Gastroesophageal sphincter (tissue), 4 donors: ENCODE data around the gene ROCK2. TPM values are rescaled to one million over a fixed set of nuclear protein-coding genes. Genes with fewer than 3 reads are reported as not detected.

ENCODE experiments used
- ATAC-seq: fragments of 150-250 bp; one replicate; pipeline ENCODE4 v1.9.1; 2016; ENCODE audit warnings: mild to moderate bottlenecking, moderate library complexity
- H3K27ac ChIP-seq, 4 donors: fragments of 200-600 bp; sonication (generic) in 3 of 4; 1 replicate in 3 of 4; 2 replicates in 1 of 4; pipeline ENCODE4 v1.5.1; 2016 to 2019
- H3K27me3 ChIP-seq: fragments of 200-600 bp; sonication (generic); one replicate; pipeline ENCODE4 v1.5.1; 2019
- H3K36me3 ChIP-seq, 2 donors: fragments of 200-600 bp; sonication (generic); one replicate each; pipeline ENCODE4 v1.5.1; 2019; ENCODE audit warnings: control low read depth in 1 of 2
- H3K4me1 ChIP-seq, 3 donors: fragments of 200-600 bp; sonication (generic); 1 replicate in 2 of 3; 2 replicates in 1 of 3; pipeline ENCODE4 v1.5.1; 2016 to 2019; ENCODE audit warnings: control low read depth in 2 of 3
- H3K4me3 ChIP-seq, 2 donors: fragments of 200-600 bp; sonication (generic); one replicate each; pipeline ENCODE4 v1.5.1; 2019; ENCODE audit warnings: mild to moderate bottlenecking in 1 of 2, moderate library complexity in 1 of 2
- H3K9me3 ChIP-seq, 3 donors: fragments of 200-600 bp; sonication (generic); one replicate each; pipeline ENCODE4 v1.5.1; 2017 to 2019; ENCODE audit warnings: control low read depth in 2 of 3
- CTCF ChIP-seq, 4 experiments: fragments of 200-600 bp in 2 of 4; fragments of 450-650 bp in 2 of 4; sonication (generic) in 1 of 4; IDR thresholded peaks; one replicate each; pipeline ENCODE4 v1.5.1; 2017 to 2019; ENCODE audit warnings: antibody characterized with exemption in 4 of 4, mild to moderate bottlenecking in 2 of 4, moderate library complexity in 2 of 4
- EP300 ChIP-seq: sonication (generic); formaldehyde crosslinking; IDR thresholded peaks from one replicate; pipeline ENCODE4 v1.6.1; 2017; ENCODE audit warnings: antibody characterized with exemption, mild to moderate bottlenecking
- POLR2A ChIP-seq, 2 donors: fragments of 450-650 bp; IDR thresholded peaks; one replicate each; pipeline ENCODE4 v1.6.1; 2017; ENCODE audit warnings: antibody characterized with exemption in 2 of 2, mild to moderate bottlenecking in 2 of 2, moderate library complexity in 1 of 2
- POLR2AphosphoS5 ChIP-seq: sonication (generic); formaldehyde crosslinking; IDR thresholded peaks from one replicate; pipeline ENCODE4 v1.6.1; 2017; ENCODE audit warnings: antibody characterized with exemption
- WGBS, 2 donors: methylation state at CpG; one replicate each; pipeline ENCODE4 v1.1.5; 2018; ENCODE audit warnings: low coverage in 1 of 2; 5-methylcytosine and 5-hydroxymethylcytosine counted together
- total RNA-seq, 4 donors: library from RNA; depleted of rRNA; stranded (reverse); fragments of >200 nt; gene quantifications; one replicate each; pipeline ENCODE4 v1.1.0, GENCODE V29; 2016

Gene ROCK2
- total RNA-seq, 4 donors from 2014 or later, result 102 to 130 (median 113) TPM

- Histone ChIP-seq H3K27ac (no peak overlapping the region), H3K36me3 (peaks cover 0 to 17% of the 10 kb centered on the region in 2 donors), H3K27me3 (no peaks in the 10 kb centered on the region), H3K9me3 (no peaks in the 10 kb centered on the region), H3K4me3 (no peak overlapping the region), H3K4me1 (peaks cover 0 to 34% (median 8%) of the 10 kb centered on the region in 3 donors)
- no peak for ATAC-seq
- TF ChIP-seq POLR2AphosphoS5 (no peak), CTCF (IDR thresholded peaks at IDR 0.05) (no peak), EP300 (no peak), POLR2A (IDR thresholded peaks at IDR 0.05) (no peak)
- WGBS, 2 donors, result 57 to 66% methylated on average over 4 of the region's 4 CpGs
These were observed 93.8 kb downstream of the ROCK2 start for GRCh38 chr2:11250400-11251196.

DNA sequence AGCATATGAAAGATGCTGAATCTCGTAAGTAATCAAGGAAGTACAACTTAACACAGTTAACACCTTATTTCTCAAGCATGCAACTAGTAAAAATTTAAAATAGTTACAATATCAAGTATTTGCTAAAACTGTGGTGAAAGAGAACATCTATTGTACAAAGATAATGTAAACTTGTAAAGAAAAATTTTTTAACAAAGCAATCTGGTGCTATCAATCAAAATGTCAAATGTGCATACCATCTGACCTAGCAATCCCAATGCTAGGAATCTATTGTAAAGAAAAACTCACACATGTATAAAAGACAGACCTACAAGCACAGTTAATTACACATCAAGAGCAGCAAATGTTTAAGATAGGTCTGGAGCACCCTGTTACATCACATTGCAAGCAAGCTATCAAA is 99.1 kb downstream of the ROCK2 start:
- no peak overlapping the region for H3K4me3 ChIP-seq
- H3K36me3 ChIP-seq, result peaks cover 0 to 17% of the 10 kb centered on the region in 2 donors
- ATAC-seq, result no peak
- TF ChIP-seq CTCF (IDR thresholded peaks at IDR 0.05) (no peak), POLR2A (IDR thresholded peaks at IDR 0.05) (no peak), EP300 (no peak), POLR2AphosphoS5 (no peak)
- no peaks in the 10 kb centered on the region for H3K9me3 ChIP-seq
- H3K27ac ChIP-seq, result no peak overlapping the region
- 84 to 100% methylated on average over 1 of the region's 1 CpG for WGBS, 2 donors
- H3K4me1 ChIP-seq, result peaks cover 0 to 27% (median 0%) of the 10 kb centered on the region in 3 donors
- no peaks in the 10 kb centered on the region for H3K27me3 ChIP-seq

- peaks cover 0 to 17% of the 10 kb centered on the region in 2 donors for H3K36me3 ChIP-seq
- TF ChIP-seq EP300, result no peak
- no peak for TF ChIP-seq POLR2A (IDR thresholded peaks at IDR 0.05)
- no peak for TF ChIP-seq CTCF (IDR thresholded peaks at IDR 0.05)
- TF ChIP-seq POLR2AphosphoS5, result no peak
- H3K27me3 ChIP-seq, result no peaks in the 10 kb centered on the region
- no peak overlapping the region for H3K4me3 ChIP-seq
- peaks cover 0 to 24% (median 0%) of the 10 kb centered on the region in 3 donors for H3K4me1 ChIP-seq
- H3K27ac ChIP-seq, result no peak overlapping the region
- H3K9me3 ChIP-seq, result no peaks in the 10 kb centered on the region
- WGBS, 2 donors, result 86 to 100% methylated on average over 1 of the region's 1 CpG
- no peak for ATAC-seq
These were observed 100.2 kb downstream of the ROCK2 start for GRCh38 chr2:11244091-11244826.

GRCh38 chr2:11243512-11243911 is 100.9 kb downstream of the ROCK2 start:
- no peak for ATAC-seq
- H3K9me3 ChIP-seq, result no peaks in the 10 kb centered on the region
- peaks cover 0 to 24% (median 0%) of the 10 kb centered on the region in 3 donors for H3K4me1 ChIP-seq
- no peaks in the 10 kb centered on the region for H3K27me3 ChIP-seq
- no peak overlapping the region for H3K4me3 ChIP-seq
- no peak overlapping the region for H3K27ac ChIP-seq
- no peak for TF ChIP-seq POLR2AphosphoS5
- no peak for TF ChIP-seq POLR2A (IDR thresholded peaks at IDR 0.05)
- no peak for TF ChIP-seq EP300
- TF ChIP-seq CTCF (IDR thresholded peaks at IDR 0.05), result no peak
- 100% methylated on average over 1 of the region's 1 CpG for WGBS, 2 donors
- H3K36me3 ChIP-seq, result peaks cover 0 to 11% of the 10 kb centered on the region in 2 donors
